Medulla oblongata (tissue), 1 donor: ENCODE data around the gene TMEM129.
A peak's percentile ranks its signal among the peaks of the same experiment; 100 is the strongest.
"Not testable (repeated sequence)": the region's sequence is repeated elsewhere in the genome, so short reads cannot be mapped to it uniquely, and the experiment has no call there.

Experiments
- DNase-seq: peaks from one replicate; pipeline ENCODE4 v3.0.0-alpha.2; 2015; ENCODE audit errors: extremely low spot score

TMEM129 gene

DNA sequence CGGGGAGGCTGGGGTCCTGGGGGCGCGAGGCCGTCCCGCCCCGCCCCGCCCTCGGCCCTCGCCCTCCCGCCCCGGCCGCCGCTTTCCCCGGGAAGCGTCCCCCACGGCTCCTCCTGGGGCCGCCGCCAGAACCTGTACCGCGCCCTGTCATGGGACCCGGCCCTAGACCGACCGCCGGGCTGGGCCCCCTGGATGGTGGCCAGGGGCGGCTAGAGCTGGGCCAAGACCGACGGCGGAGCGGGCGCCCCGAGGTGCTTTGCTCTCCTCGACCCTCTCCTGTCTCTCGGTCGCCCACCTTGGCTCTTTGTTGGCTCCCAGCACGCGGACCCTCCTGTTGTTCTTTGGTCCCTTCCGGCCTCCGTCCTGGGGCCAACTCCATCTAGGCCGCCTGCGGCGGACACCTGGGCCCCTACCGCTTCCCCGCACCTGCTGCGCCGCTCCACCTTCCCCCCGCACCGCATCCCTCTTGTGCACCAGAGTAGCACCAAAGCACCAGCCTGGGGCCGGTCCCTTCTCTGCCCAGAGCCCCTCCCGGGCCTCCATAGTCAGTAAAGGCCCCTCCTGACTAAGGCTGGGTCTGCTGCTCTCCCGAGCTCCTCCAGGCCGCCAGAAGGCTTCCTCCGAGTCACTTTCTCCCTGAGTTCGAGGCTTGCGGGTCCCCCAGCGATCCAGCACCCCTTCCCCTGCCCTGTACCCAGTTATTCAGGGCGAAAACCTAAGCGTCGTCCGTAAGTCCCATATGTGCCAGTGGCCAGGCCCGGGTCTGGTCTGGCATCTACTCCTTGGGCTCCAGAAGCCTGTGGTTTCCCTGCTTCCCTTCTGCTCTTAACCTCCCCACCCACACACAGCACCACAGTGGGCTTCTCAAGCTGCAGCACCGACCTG lies 785 bp upstream of the TMEM129 start:
- DNase-seq: no peak

DNA sequence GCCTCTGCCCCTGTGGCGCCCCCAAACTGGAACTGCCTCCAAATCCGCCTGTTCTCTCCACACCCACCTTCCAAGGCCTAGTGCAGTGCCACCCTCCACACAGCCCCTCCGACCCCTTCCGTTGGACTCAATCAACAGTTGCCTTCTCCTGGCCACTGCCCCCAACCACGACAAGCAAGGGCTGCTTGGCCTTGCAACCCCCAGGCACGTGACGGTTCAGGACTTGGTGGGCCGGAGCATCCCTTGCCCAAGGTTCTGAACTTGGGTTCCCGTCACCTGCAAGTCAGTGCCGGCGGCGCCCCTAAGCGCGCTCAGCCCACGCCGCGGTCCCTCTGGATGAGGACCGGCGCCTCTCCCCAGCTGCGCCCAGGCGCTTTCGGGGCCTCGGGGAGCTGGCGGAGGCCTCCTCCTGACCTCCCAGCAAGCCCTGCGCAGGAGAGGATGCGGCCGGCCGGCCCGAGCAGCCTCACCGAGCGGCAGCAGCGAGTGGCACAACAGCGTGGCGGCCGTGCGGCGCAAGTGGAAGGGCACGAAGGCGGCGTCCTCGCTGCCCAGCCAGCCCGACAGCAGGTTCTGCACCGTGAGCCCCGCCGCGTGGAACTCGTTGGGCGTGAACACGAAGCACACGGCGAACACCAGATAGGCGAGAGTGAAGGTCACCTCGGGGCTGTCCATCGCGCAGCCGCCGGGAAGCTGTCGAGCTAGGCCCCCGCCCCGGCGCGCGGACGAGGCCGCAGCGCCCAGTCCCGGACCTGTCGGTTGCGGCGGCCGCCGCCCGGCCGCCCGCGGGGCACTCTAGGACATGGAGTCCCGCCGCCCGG lies 750 bp downstream of the TMEM129 start:
- DNase-seq: peak; percentile 33

DNA sequence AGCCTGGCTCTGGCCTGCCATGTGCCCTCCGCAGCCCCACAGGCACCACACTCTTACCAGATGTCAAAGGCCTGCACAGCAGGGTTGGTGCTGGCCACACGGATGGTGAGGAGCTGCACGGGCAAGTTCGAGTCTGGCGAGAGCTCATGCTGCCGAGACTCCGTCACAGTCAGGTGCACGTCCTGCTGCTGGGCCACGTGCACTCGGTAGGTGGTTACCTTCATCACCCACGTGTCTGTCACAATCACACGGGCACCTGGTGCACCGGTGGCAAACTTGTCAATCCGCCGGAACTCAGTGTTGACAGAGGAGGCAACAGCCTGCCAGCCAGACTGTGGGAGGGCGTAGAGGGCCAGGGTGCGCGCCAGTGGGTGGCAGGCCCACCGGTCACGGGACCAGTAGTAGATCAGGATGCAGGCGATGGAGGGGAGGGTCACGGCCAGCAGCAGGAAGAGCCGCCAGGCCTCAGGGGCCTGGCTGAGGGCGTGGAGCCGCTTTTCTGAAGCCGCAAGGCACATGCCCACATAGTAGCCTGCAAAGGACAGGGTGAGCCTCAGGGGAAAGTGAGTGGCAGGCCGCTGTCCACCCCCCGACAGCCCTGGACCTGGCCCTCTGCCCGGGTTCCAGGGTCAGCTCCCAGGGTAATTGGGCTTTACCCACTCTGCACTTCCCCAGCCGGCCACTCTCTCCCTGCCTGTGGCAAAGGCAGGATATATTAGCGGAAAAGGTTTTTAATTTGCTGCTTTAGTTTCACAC lies 2.9 kb downstream of the TMEM129 start:
- no peak for DNase-seq

DNA sequence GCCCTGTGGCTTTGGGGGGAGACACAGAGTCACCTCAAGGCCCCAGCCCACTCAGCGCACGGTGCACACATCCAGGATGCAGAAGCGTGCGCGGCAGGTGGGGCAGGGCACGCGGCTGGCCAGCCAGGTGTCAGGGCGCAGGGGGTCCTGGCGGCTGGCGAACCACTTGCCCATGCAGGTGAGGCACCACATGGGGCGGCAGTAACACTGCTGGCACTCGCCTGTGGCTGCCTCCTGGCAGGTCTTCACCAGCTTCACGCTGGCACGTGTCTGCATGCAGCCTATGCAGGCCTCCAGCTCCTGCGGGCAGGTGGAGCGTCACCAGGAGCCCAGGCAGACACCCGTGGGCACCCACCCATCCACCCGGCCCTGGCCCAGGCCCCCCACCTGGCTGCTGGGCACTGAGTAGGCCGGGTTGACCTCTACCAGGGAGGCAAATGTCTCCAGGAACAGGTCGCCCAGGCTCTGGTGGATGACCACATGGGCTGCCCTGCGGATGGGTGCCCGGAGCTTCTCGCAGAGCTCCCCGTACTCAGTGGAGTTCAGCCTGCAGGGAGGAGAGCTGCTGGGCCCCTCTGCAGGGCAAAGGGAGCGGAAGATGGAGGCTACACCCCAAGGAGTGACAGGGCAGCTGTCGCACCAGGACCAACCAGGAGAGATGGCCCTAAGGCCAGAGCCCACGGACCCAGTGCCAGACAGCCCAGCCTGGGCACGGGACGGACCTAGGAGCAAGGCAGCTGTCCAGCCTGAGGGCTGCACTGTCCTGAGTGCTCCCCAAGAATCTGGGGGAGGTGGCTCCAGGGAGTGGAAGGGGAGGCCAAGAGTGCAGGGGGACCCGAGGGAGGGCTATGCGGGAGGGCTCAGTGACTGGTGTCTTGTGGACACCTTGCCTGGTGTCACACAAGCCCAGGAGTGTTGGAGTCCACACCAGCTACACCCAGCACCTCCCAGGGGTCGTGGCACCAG lies 3.7 kb downstream of the TMEM129 start:
- DNase-seq: no peak

DNA sequence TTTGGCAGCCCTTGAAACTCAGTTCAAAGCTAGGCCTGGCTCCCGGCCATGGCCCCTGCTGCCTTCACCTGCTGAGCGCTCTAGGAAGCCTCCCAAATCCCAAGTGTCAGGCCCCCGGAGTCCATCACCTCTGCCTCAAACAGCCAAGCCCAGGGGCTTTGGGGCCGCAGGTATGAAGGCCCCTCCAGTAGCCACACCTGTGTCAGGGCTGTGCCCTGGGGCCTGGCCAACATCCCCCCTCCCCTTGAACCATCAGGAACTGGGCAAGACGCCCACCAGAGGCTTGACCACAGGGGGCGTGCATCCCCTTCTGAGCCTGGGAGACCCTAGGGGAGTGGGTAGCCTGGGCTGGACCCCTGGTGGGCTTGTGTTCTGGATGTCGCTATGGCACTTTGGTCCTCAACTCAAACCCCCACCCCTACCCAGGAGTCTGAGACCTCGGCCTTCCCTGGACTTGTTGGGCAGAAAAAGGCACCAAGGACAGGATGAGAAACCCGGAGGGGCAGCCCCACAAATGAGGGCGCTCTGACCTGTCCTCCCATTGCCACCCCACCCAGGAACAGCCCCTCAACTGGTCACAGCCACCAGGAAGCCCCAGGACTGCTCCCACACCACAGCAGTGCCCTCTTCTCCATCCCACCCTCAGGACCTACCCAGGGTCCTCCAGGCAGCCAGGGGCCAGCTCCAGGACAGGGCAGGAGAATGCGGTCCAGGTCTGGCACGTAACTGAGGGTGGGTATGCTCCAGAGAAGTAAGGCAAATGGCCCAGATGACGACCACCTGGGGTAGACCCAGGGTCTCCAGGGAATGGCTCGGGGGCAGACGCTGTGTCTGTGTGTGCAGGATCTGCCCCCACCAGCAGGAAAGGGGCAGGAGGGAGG lies 4.8 kb downstream of the TMEM129 start:
- no peak for DNase-seq

DNA sequence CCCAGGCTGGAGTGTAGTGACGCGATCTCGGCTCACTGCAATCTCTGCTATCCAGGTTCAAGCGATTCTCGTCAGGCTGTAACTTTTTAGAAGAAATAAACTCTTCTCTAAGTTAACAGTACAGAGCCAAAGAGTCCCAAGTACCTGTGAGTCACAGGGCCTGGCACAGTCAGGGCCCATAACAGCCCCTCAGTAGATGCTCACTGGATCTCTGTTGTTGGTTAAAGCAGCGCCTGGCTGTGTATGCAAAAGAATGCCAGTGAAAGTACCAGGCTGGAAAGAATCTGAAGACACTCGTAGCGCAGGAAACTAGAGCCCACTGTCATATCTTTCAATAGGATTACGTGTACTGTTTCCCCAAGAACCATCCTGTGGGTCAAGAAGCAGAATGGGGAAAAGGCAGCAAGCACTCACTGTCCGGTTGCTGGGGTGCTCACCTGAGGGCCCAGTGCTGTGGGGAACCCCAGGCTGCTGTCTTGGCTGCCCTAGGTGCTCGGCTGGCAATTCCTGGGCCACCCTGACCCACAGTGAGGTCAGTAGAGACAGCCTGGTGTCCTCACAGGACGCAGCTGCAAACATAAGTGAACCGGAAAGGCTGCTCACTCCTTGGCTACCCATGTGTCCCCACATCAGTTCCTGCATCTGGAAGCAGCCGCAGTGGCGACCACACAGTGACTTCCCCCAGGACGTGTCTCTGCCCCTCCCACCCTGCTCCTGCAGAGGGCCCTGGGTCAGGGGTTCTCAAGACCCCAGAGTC lies 5.9 kb downstream of the TMEM129 start:
- DNase-seq: no peak

DNA sequence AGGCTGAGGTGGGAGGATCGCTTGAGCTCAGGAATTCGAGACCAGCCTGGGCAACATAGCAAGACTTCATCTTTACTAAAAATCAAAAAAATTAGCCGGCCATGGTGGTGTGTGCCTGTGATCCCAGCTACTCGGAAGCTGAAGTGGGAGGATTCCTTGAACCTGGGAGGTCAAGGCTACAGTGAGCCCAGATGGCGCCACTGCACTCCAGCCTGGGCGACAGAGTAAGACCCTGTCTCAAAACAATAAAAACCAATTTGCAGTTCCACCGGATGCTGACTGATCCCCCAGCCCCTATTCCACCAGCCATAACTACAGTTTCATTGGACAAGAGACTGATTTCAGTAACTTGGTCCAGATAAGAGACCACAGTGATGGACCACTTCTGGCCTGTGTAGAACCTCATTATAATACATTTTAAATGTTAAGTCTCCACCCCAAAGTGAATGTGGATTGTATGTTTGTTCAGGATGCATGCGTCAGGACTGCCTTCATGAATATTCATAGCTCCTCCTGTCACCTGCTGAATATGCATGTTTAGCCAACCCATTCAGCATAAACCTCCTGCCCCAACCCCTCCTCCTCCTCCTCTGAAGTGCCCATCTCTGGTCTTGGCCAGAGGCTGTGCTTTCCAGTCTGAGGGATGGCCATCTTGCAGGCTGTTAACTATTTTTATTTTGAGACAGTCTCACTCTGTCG lies 6.7 kb downstream of the TMEM129 start:
- no peak for DNase-seq

DNA sequence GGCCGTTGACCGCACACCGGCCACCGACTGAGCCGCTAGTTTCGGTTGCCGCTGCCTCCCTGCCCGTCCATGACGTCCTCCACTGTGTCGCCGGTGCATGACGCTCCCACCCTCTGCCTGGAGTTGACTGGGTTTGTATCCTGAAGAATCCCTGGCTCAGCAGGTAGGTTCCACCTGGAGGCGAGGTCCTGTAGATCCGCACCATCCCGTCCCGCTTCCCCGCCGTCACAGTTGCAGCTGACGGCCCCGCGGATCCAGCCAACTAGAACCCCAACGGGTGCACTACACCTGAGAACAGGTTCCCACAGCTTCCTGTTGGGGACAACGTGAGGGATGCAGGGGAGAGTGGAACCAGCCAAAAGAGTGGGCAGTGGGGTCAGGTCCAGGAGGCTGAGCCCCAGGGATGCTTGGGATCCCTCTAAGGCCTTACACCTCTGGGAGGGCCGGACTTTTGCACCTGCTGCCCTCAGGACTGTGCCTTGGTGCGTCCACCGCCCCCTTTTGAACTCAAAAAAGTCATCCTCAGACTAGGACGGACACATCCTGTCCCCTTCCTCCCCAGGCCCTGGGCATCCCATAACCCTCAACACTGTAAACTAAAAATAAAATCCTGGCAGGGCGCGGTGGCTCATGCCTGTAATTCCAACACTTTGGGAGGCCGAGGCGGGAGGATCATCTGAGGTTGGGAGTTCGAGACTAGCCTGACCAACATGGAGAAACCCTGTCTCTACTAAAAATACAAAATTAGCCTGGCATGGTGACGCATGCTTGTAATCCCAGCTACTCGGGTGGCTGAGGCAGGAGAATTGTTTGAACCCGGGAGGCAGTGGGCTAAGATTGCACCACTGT lies 7.9 kb downstream of the TMEM129 start:
- no peak for DNase-seq

DNA sequence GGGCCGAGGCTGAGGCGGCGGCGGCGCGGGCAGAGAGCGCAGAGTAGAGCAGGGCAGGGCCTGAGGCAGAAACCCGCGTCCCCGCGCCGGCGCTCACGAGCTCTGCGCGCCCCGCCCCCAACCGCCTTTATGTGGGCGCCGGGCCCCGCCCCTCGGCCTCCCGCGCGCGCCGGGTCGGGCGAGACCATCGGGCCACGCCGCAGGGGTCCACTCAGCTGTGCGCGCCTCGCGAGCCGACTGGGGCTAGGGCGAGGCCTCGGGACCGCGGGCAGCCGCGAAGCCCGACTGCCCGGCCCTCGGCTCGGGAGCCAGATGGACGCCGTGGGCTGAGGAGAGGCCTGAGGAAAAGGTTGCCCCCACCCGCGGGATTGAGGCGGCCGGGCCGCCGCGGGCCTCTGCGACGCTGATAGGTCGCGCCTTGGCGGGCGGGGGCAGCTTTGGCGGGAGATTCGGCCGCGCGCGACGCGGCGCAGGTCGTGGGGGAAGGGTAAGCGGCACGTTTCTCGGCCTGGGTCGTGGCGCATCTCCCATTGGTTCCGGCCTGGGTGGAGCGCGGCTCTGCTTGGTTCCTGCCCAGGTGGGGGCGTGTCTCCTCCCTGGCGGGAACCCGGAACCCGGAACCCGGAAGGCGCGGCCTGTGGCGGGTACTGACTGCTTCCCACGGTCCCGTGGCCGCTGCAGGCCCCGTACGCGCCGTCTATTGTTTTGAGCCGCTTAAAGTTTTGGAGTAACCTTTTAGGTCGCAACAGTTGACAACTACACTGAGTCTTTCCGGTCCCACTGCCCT lies 8.7 kb downstream of the TMEM129 start, which contains the start of gene SLBP:
SLBP (minus strand) TSS at position 104 of the 787 bp plus-strand sequence. CDS start 131 bp downstream, outside the sequence.
- DNase-seq: peak; percentile 87

DNA sequence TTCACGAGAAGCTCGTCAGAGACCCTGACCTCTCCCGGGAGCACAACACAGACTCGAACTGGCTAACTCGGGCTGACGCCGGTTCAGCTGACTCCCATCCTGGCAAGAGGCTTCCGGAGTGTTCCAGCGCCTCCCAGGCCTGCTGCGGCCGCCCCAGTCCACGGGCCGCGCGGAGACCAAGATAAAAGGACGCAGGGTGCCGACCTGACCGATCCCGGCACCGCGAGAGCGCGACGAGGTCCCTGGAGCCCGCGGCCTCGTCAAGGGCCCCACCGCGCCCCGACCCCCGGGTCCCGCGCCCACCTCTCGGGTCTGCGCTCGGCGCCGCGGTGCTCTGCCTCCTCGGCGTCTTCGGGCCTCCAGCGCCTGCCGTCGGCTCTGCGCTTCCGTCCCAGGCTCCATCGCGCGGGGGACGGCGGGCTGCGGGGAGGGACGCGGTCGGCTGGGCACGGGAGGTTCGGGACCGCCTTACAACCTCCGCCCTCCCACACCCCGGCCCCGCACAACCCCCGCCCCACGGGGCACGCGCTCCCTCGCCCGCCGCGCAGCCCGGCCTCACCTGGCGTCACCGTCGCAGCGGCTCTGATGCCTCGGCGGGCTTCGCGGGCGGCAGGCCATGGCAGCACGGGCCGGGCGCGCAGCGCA lies 9.4 kb downstream of the TMEM129 start:
- DNase-seq: peak; percentile 73

DNA sequence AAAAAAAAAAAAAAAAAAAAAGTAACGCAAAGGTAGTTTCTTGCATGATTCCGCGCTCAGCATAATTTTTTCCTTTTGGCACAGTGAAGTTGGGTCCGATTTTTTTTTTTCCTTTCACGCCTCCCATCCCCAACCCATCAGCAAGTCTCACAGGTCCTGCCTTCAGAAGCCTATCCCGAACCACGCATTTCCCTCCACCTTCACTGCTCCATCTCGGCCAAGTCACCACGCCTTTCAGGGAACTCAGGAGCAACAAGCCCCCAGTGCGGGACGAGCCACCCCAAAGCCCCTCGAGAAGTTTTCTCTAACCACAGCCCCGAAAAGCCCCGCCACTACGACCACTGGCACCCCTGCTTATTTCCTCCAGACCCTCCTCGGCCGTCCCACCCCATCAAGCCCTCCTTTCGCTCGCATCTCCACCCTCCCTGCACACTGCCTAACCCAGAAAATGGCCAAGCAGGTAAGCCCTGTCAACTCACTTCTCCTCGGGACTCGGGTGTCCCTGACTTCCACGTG lies 10.0 kb downstream of the TMEM129 start:
- DNase-seq: no peak

DNA sequence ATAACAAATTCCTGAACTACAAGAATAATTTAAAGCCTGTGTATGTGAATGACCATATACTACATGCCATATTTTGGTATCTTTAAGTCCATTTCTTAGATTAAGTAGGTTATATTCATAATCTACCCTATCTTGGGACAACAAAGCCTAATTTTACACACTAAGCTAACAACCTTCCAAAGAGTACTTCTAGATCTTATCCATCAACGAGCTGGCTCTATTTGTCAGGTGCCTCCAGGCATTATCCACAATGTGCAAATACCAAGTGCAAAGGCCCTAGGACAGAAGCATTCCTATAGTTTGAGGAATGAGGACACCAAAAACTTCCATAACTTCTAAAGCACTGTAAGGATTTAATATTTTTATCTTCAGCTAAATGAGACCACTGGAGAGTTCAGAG lies 12.5 kb downstream of the TMEM129 start:
- DNase-seq: no peak

DNA sequence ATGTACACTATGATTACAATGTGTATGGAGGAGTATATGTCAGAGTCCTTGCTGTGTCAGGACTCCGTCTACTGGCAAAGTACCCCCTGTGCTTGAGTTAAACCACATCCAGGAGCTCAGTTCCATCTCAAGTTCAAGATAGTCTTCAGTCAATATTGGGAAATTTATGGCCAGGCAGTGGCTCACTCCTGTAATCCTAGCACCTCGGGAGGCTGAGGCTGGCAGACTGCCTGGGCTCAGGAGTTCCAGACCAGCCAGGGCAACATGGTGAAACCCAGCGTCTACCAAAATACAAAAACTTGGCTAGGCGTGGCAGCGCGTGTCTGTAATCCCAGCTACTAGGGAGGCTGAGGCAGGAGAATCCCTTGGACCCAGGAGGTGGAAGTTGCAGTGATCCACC lies 14.8 kb downstream of the TMEM129 start:
- no peak for DNase-seq

DNA sequence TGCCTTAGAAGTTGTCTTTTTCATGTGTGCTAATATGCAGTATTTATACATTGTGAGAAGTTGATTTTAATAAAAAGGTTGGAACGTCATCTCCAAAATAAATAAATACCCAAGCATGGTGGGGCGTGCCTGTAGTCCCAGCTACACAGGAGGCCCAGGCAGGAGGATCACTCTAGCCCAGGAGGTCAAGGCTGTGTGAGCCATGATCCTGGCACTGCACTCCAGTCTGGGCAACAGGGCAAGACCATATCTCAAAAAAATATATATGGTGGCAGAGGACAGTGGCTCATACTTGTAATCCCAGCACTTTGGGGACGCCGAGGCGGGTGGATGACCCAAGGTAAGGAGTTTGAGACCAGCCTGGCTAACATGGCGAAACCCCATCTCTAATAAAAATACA lies 15.4 kb downstream of the TMEM129 start:
- DNase-seq: no peak

DNA sequence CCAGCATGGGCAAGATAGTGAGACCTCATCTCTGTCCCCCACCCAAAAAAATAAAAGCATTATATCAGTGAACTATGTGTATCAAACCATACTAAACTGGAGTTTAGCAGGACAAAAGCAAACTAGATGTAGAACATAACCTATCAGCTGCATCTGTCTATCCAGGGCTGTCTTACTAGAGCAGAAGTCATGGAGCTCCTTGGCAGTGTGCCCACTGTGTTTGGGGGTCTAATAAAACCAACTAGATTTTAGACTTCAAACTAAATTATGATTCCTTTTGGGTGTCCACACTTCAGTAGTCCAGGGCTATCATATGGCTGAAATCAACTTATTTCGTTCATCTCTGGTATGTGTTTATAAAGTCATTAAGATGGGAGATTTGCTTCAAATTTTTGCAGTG lies 17.3 kb downstream of the TMEM129 start:
- no peak for DNase-seq

DNA sequence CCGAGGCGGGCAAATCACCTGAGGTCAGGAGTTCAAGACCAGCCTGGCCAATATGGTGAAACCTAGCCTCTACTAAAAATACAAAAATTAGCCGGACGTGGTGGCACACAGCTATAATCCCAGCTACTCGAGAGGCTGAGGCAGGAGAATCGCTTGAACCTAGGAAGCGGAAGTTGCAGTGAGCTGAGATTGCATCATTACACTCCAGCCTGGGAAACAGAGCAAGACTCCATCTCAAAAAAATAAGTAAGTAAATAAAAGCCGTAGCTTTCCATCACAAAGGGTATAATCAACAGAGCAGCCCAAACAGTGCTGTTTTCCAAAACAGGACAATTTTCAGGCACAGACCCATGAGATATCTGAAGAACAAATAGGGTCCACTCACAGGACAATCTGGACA lies 19.5 kb downstream of the TMEM129 start:
- not testable (repeated sequence) for DNase-seq
